Measurements from ENCODE around the gene SEMA6C. TPM values are rescaled to one million over a fixed set of nuclear protein-coding genes. Genes with fewer than 3 reads are reported as not detected.
"Not testable (repeated sequence)": the region's sequence is repeated elsewhere in the genome, so short reads cannot be mapped to it uniquely, and the experiment has no call there.

Gene SEMA6C
- total RNA-seq, result 20.2 and 28.1 TPM in 2 replicates

GRCh38 chr1:151146412-151147131 lies at the start of gene SEMA6C:
SEMA6C (minus strand) TSS chr1:151146631; CDS start chr1:151142621, 4,010 bp downstream.
- peak; percentile 34 for DNase-seq (ENCODE audit: extremely low read depth, low read depth, low spot score)

- DNase-seq (ENCODE audit: extremely low read depth, low read depth, low spot score), result not testable (repeated sequence)
These were observed 48.6 kb upstream of the SEMA6C start for GRCh38 chr1:151194894-151195594.

GRCh38 chr1:151193856-151194255 lies 47.4 kb upstream of the SEMA6C start:
- no peak for DNase-seq (ENCODE audit: extremely low read depth, low read depth, low spot score)

- DNase-seq (ENCODE audit: extremely low read depth, low read depth, low spot score), result no peak
These were observed 46.9 kb upstream of the SEMA6C start for GRCh38 chr1:151193304-151193703.

- DNase-seq (ENCODE audit: extremely low read depth, low read depth, low spot score), result no peak
These were observed 45.6 kb upstream of the SEMA6C start for GRCh38 chr1:151192047-151192446.

- no peak for DNase-seq (ENCODE audit: extremely low read depth, low read depth, low spot score)
These were observed 43.4 kb upstream of the SEMA6C start, which contains the start of gene VPS72 for GRCh38 chr1:151189637-151190445. VPS72 (minus strand) TSS chr1:151190197; CDS start chr1:151190121, 76 bp downstream.

- not testable (repeated sequence) for DNase-seq (ENCODE audit: extremely low read depth, low read depth, low spot score)
These were observed 42.2 kb upstream of the SEMA6C start for GRCh38 chr1:151188667-151189066.

- no peak for DNase-seq (ENCODE audit: extremely low read depth, low read depth, low spot score)
These were observed 40.8 kb upstream of the SEMA6C start for GRCh38 chr1:151187205-151187604.

GRCh38 chr1:151184211-151184610 lies 37.8 kb upstream of the SEMA6C start:
- no peak for DNase-seq (ENCODE audit: extremely low read depth, low read depth, low spot score)

GRCh38 chr1:151176514-151177045 lies 30.1 kb upstream of the SEMA6C start:
- DNase-seq (ENCODE audit: extremely low read depth, low read depth, low spot score), result no peak

GRCh38 chr1:151175863-151176262 lies 29.4 kb upstream of the SEMA6C start, which contains the start of gene TMOD4:
TMOD4 (minus strand) TSS chr1:151175981; CDS start chr1:151174875, 1,106 bp downstream.
- no peak for DNase-seq (ENCODE audit: extremely low read depth, low read depth, low spot score)

GRCh38 chr1:151175041-151175741 lies 28.8 kb upstream of the SEMA6C start:
- DNase-seq (ENCODE audit: extremely low read depth, low read depth, low spot score), result no peak

- DNase-seq (ENCODE audit: extremely low read depth, low read depth, low spot score), result no peak
These were observed 24.8 kb upstream of the SEMA6C start for GRCh38 chr1:151171190-151171589.

GRCh38 chr1:151167116-151167515 lies 20.7 kb upstream of the SEMA6C start:
- DNase-seq (ENCODE audit: extremely low read depth, low read depth, low spot score), result no peak

- DNase-seq (ENCODE audit: extremely low read depth, low read depth, low spot score), result no peak
These were observed 20.1 kb upstream of the SEMA6C start for GRCh38 chr1:151166505-151166956.

- DNase-seq (ENCODE audit: extremely low read depth, low read depth, low spot score), result peak; percentile 84
These were observed 19.5 kb upstream of the SEMA6C start, which contains the start of the genes LYSMD1 and SCNM1 for GRCh38 chr1:151165738-151166504. LYSMD1 (minus strand) TSS chr1:151165902; CDS start chr1:151165258, 644 bp downstream. SCNM1 (plus strand) TSS chr1:151166144; CDS start chr1:151166153, 9 bp downstream.

- DNase-seq (ENCODE audit: extremely low read depth, low read depth, low spot score), result no peak
These were observed 18.9 kb upstream of the SEMA6C start for GRCh38 chr1:151165281-151165737.

- DNase-seq (ENCODE audit: extremely low read depth, low read depth, low spot score), result no peak
These were observed 18.4 kb upstream of the SEMA6C start for GRCh38 chr1:151164732-151165280.

- DNase-seq (ENCODE audit: extremely low read depth, low read depth, low spot score), result no peak
These were observed 12.9 kb upstream of the SEMA6C start for GRCh38 chr1:151159373-151159772.
